B cell (primary cell): ENCODE results near the gene CD4. TPM values are rescaled to one million over a fixed set of nuclear protein-coding genes. Genes with fewer than 3 reads are reported as not detected.

Source experiments
- ATAC-seq: fragments of 200-7000 bp; cut with Tn5 transposase; one replicate; pipeline ENCODE4 v1.10.0; 2021; ENCODE audit warnings: low read depth, mild to moderate bottlenecking, moderate number of reproducible peaks, moderate library complexity
- CTCF ChIA-PET: fragments of 350-600 bp; sonication (Branson Sonifier 250); formaldehyde crosslinking; loops from one replicate; lab custom pipeline; 2021; ENCODE audit warnings: antibody characterized with exemption, inconsistent platforms; lab: Charles Lee
- POLR2A ChIA-PET: fragments of 350-600 bp; sonication (Branson Sonifier 250); formaldehyde crosslinking; loops from one replicate; lab custom pipeline; 2021; ENCODE audit warnings: antibody characterized with exemption; lab: Charles Lee
- DNase-seq: peaks from one replicate; pipeline ENCODE4 v3.0.0; 2013
- H2AFZ ChIP-seq: 2 replicates; pipeline ENCODE4 v1.6.1; 2012; ENCODE audit warnings: mild to moderate bottlenecking, low read depth, low read length; ENCODE audit not compliant: insufficient read depth, poor library complexity, severe bottlenecking
- H3K27ac ChIP-seq, 2 donors: 1 replicate in 1 of 2; 2 replicates in 1 of 2; pipeline ENCODE4 v1.5.1; 2012 to 2013; ENCODE audit warnings: low read length in 2 of 2, mild to moderate bottlenecking in 2 of 2, moderate library complexity in 1 of 2
- H3K27me3 ChIP-seq, 4 experiments: fragments of 200-600 bp in 1 of 4; sonication (generic) in 1 of 4; replicated peaks in 1 of 4; 1 replicate in 2 of 4; 2 replicates in 2 of 4; pipeline versions ENCODE4 v1.6.1 to v1.7.0; 2013 to 2016; ENCODE audit warnings: low read length in 3 of 4, mild to moderate bottlenecking in 2 of 4, mixed read lengths in 1 of 4, moderate library complexity in 1 of 4; ENCODE audit not compliant: insufficient read depth in 4 of 4, control insufficient read depth in 3 of 4; ENCODE audit errors: control extremely low read depth in 1 of 4
- H3K36me3 ChIP-seq, 2 experiments: replicated peaks in 1 of 2; 1 replicate in 1 of 2; 2 replicates in 1 of 2; pipeline versions ENCODE4 v1.6.1 to v1.7.1; 2013; ENCODE audit warnings: low read length in 1 of 2; ENCODE audit not compliant: insufficient read depth in 2 of 2, control insufficient read depth in 1 of 2; ENCODE audit errors: control extremely low read depth in 1 of 2, extremely low read depth in 1 of 2
- H3K4me1 ChIP-seq, 2 donors: fragments of 200-600 bp in 1 of 2; sonication (generic) in 1 of 2; 1 replicate in 1 of 2; 2 replicates in 1 of 2; pipeline versions ENCODE4 v1.5.1 to v1.6.1; 2013 to 2017; ENCODE audit warnings: low read length in 2 of 2; ENCODE audit not compliant: control insufficient read depth in 2 of 2, insufficient read depth in 2 of 2
- H3K4me2 ChIP-seq: replicated peaks from 2 replicates; pipeline ENCODE3; 2012; ENCODE audit warnings: mild to moderate bottlenecking, low read depth, low read length; ENCODE audit not compliant: poor library complexity, severe bottlenecking
- H3K4me3 ChIP-seq, 5 experiments: fragments of 200-600 bp in 1 of 5; sonication (generic) in 1 of 5; 1 replicate in 3 of 5; 2 replicates in 2 of 5; pipeline versions ENCODE4 v1.5.1 to v1.7.0; 2011 to 2016; ENCODE audit warnings: low read length in 4 of 5, mild to moderate bottlenecking in 4 of 5, low read depth in 2 of 5, control low read depth in 1 of 5, moderate library complexity in 1 of 5; ENCODE audit not compliant: insufficient read depth in 1 of 5; ENCODE audit errors: control extremely low read depth in 1 of 5, extremely low read depth in 1 of 5
- H3K79me2 ChIP-seq: fragments of 200-600 bp; sonication (generic); one replicate; pipeline ENCODE4 v1.6.0; 2016; ENCODE audit warnings: low read length; ENCODE audit not compliant: control insufficient read depth, insufficient read depth
- H3K9ac ChIP-seq: fragments of 200-600 bp; sonication (generic); 2 replicates; pipeline ENCODE4 v1.6.1; 2017; ENCODE audit warnings: mild to moderate bottlenecking, low read length, moderate library complexity
- H3K9me3 ChIP-seq, 3 donors: one replicate each; pipeline versions ENCODE4 v1.6.1 to v1.7.1; 2013; ENCODE audit warnings: low read length in 2 of 3; ENCODE audit not compliant: control insufficient read depth in 2 of 3, insufficient read depth in 1 of 3; ENCODE audit errors: control extremely low read depth in 1 of 3
- H4K20me1 ChIP-seq: 2 replicates; pipeline ENCODE4 v1.6.0; 2012; ENCODE audit warnings: mild to moderate bottlenecking, low read length; ENCODE audit not compliant: insufficient read depth, control insufficient read depth, poor library complexity, severe bottlenecking
- H3K27ac Mint-ChIP-seq: one replicate; pipeline ENCODE4 v1.8.0; 2021; ENCODE audit warnings: mixed read lengths
- H3K27me3 Mint-ChIP-seq: one replicate; pipeline ENCODE4 v1.8.0; 2021; ENCODE audit warnings: mixed read lengths
- H3K4me1 Mint-ChIP-seq: one replicate; pipeline ENCODE4 v1.8.0; 2021; ENCODE audit warnings: mixed read lengths
- H3K4me3 Mint-ChIP-seq: one replicate; pipeline ENCODE4 v1.8.0; 2021; ENCODE audit warnings: mixed read lengths
- H3K9me3 Mint-ChIP-seq: one replicate; pipeline ENCODE4 v1.8.0; 2022; ENCODE audit warnings: mixed read lengths; ENCODE audit not compliant: insufficient read depth
- CTCF ChIP-seq: fragments of 200-600 bp; IDR thresholded peaks from one replicate; pipeline ENCODE4 v1.8.0; 2022; ENCODE audit warnings: antibody characterized with exemption, mild to moderate bottlenecking
- EZH2 ChIP-seq: IDR thresholded peaks from 2 replicates; pipeline ENCODE4 v1.6.1; 2012; ENCODE audit warnings: borderline replicate concordance, low read depth, mild to moderate bottlenecking, moderate library complexity, low read length; ENCODE audit not compliant: insufficient read depth, poor library complexity, severe bottlenecking
- WGBS: methylation state at CpG from one replicate; pipeline ENCODE4 v1.1.5; 2013; ENCODE audit warnings: missing lambda C conversion rate; ENCODE audit not compliant: insufficient coverage; 5-methylcytosine and 5-hydroxymethylcytosine counted together
- intact Hi-C: fragments of 100-400 bp; cut with micrococcal nuclease; formaldehyde crosslinking; loops from one replicate; pipeline ENCODE4 v1.10.0; 2022
- polyA plus RNA-seq: library from polyadenylated mRNA; depleted of rRNA; stranded (reverse); fragments of >200 nt; gene quantifications from 2 replicates; pipeline ENCODE4 v1.2.3, GENCODE V29; 2012
- total RNA-seq, 2 donors: library from RNA; stranded (reverse); fragments of 120-200 nt in 1 of 2; gene quantifications; 1 replicate in 1 of 2; 2 replicates in 1 of 2; pipeline versions ENCODE4 v1.2.3 to v1.2.4, GENCODE V29; 2013 to 2022

Gene CD4
- total and polyA plus RNA-seq, 2 donors (not counting 1 experiment from before 2014, with no cell fraction given), result 0.49 to 2.2 TPM

- intact Hi-C loops, result no loop called here
These were observed 11.9 kb upstream of the CD4 start for GRCh38 chr12:6777386-6777785.

More at GRCh38 chr12:6777386-6777785, 11.9 kb upstream of the CD4 start:
- peaks cover 13% of the 10 kb centered on the region for H3K4me1 Mint-ChIP-seq
- peaks cover 50% of the 10 kb centered on the region for H3K27me3 Mint-ChIP-seq
- Histone ChIP-seq H3K4me2 (no peak overlapping the region), H3K9ac (no peak overlapping the region), H2AFZ (no peak overlapping the region), H3K4me3 (no peak overlapping the region), H4K20me1 (no peaks in the 10 kb centered on the region), H3K36me3 (no peaks in the 10 kb centered on the region), H3K4me1 (peaks cover 25 to 30% of the 10 kb centered on the region in 2 donors), H3K27me3 (peaks cover 0 to 55% (median 37%) of the 10 kb centered on the region in 4 experiments), H3K9me3 (peaks cover 0 to 17% (median 0%) of the 10 kb centered on the region in 3 donors), H3K79me2 (no peaks in the 10 kb centered on the region), H3K27ac (no peak overlapping the region)
- H3K4me3 Mint-ChIP-seq, result no peak overlapping the region
- ATAC-seq (no peak), DNase-seq (no peak)
- H3K27ac Mint-ChIP-seq, result no peak overlapping the region
- WGBS, result 91% methylated on average over 5 of the region's 5 CpGs
- H3K9me3 Mint-ChIP-seq, result no peaks in the 10 kb centered on the region
- ChIA-PET CTCF (interaction anchor here (0.9 to 7.8 kb wide), 7 partner anchors 10 to 215 kb away, joined by 3 to 109 read pairs (median 3); partner anchors contain the start of gene MLF2), POLR2A (interaction anchor here (2.4 kb wide), 1 partner anchor 24 kb away, joined by 11 read pairs; the partner anchor contains the start of gene MLF2)
- TF ChIP-seq EZH2 (no peak), CTCF (no peak)
